Caco-2 (cell line): ENCODE results near the gene GSPT2. TPM values are rescaled to one million over a fixed set of nuclear protein-coding genes. Genes with fewer than 3 reads are reported as not detected.
A peak's percentile ranks its signal among the peaks of the same experiment; 100 is the strongest.
"Not testable (repeated sequence)": the region's sequence is repeated elsewhere in the genome, so short reads cannot be mapped to it uniquely, and the experiment has no call there.

Experiments
- Bru-seq: library from RNA; stranded (reverse); fragments of 400-500 nt; gene quantifications from one replicate; lab custom pipeline; 2021; lab: Mats Ljungman, UMichigan
- BruChase-seq, 2 experiments: library from RNA; stranded (reverse); fragments of 400-500 nt; gene quantifications; one replicate each; lab custom pipeline; 2021; lab: Mats Ljungman, UMichigan
- BruUV-seq: library from RNA; stranded (reverse); fragments of 400-500 nt; replicated peaks from 2 replicates; lab custom pipeline; 2021; lab: Mats Ljungman, UMichigan
- CTCF ChIA-PET: fragments of 300-600 bp; sonication (Branson Sonifier 250); formaldehyde crosslinking; loops from one replicate; lab custom pipeline; 2022; ENCODE audit warnings: antibody characterized with exemption; lab: Charles Lee
- POLR2A ChIA-PET: fragments of 300-600 bp; sonication (Branson Sonifier 250); formaldehyde crosslinking; loops from one replicate; lab custom pipeline; 2022; ENCODE audit warnings: antibody characterized with exemption; lab: Charles Lee
- DNase-seq, 2 experiments: peaks; one replicate each; pipeline versions ENCODE4 v3.0.0 to v3.0.0-alpha.2; 2020 to 2022
- H3K27me3 ChIP-seq: replicated peaks from 2 replicates; pipeline ENCODE4 v1.6.0; 2011; ENCODE audit warnings: low read length; ENCODE audit not compliant: control insufficient read depth, insufficient read depth
- H3K36me3 ChIP-seq: 2 replicates; pipeline ENCODE4 v1.5.1; 2011; ENCODE audit warnings: low read length; ENCODE audit not compliant: control insufficient read depth, insufficient read depth
- H3K4me1 ChIP-seq: fragments of 250-450 bp; sonication (Bioruptor Pico); 2 replicates; pipeline ENCODE4 v1.5.1; 2020; ENCODE audit warnings: mild to moderate bottlenecking
- H3K4me3 ChIP-seq: 2 replicates; pipeline ENCODE4 v1.5.1; 2011; ENCODE audit warnings: low read depth, mild to moderate bottlenecking, control low read depth, low read length
- H3K9me3 ChIP-seq: fragments of 250-450 bp; sonication (Bioruptor Pico); 2 replicates; pipeline ENCODE4 v1.5.1; 2020; ENCODE audit warnings: mild to moderate bottlenecking, moderate library complexity
- H3K27ac Mint-ChIP-seq: one replicate; pipeline ENCODE4 v1.8.0; 2022; ENCODE audit warnings: mixed read lengths; ENCODE audit not compliant: unreplicated experiment
- H3K27me3 Mint-ChIP-seq: one replicate; pipeline ENCODE4 v1.8.0; 2022; ENCODE audit warnings: mixed read lengths; ENCODE audit not compliant: insufficient read depth, unreplicated experiment
- H3K36me3 Mint-ChIP-seq: one replicate; pipeline ENCODE4 v1.8.0; 2022; ENCODE audit warnings: mild to moderate bottlenecking, mixed read lengths; ENCODE audit not compliant: insufficient read depth, unreplicated experiment
- H3K4me1 Mint-ChIP-seq: one replicate; pipeline ENCODE4 v1.8.0; 2022; ENCODE audit warnings: low read depth, mixed read lengths; ENCODE audit not compliant: unreplicated experiment
- H3K4me3 Mint-ChIP-seq: one replicate; pipeline ENCODE4 v1.8.0; 2022; ENCODE audit warnings: mild to moderate bottlenecking, moderate library complexity, mixed read lengths; ENCODE audit not compliant: unreplicated experiment
- H3K9me3 Mint-ChIP-seq: one replicate; pipeline ENCODE4 v1.8.0; 2022; ENCODE audit warnings: mixed read lengths; ENCODE audit not compliant: unreplicated experiment
- intact Hi-C: fragments of 100-400 bp; cut with micrococcal nuclease; formaldehyde crosslinking; loops from one replicate; pipeline ENCODE4 v1.10.0; 2022; ENCODE audit not compliant: unreplicated experiment
- long read RNA-seq: library from polyadenylated mRNA; stranded (forward); transcript quantifications from one replicate; pipeline ENCODE4 v2.0.0, GENCODE V29; 2022
- total RNA-seq: library from RNA; stranded (reverse); gene quantifications from 2 replicates; pipeline ENCODE4 v1.2.3, GENCODE V29; 2022
- TF ChIP-seq, protein P1 (sequence below), 2 experiments: fragments of 200-600 bp in 1 of 2; IDR thresholded peaks; 1 replicate in 1 of 2; 2 replicates in 1 of 2; pipeline versions ENCODE4 v1.5.1 to v1.8.0; 2011 to 2022; ENCODE audit warnings: antibody characterized with exemption in 1 of 2, control low read depth in 1 of 2, inconsistent platforms in 1 of 2, low read depth in 1 of 2, low read length in 1 of 2, mild to moderate bottlenecking in 1 of 2, moderate library complexity in 1 of 2; ENCODE audit not compliant: insufficient read depth in 1 of 2, severe bottlenecking in 1 of 2, unreplicated experiment in 1 of 2

Gene GSPT2
- total RNA-seq (7.3 TPM in 2 replicates), Bru-seq, nascent RNA (percentile 78 among the genes with signal in this experiment), BruChase-seq, experiment 1, labeled RNA remaining after a 2-hour chase (percentile 92 among the genes with signal in this experiment), BruChase-seq, experiment 2, labeled RNA remaining after a 6-hour chase (percentile 60 among the genes with signal in this experiment)
- long read RNA-seq, transcript GSPT2-201 (1 exons, 2,802 nt), result major isoform, 15 of 16 reads
- long read RNA-seq, partial matches to known transcripts, result 0 of 16 reads
- long read RNA-seq, other reads (novel, unspliced or antisense), result 1 of 16 reads

DNA sequence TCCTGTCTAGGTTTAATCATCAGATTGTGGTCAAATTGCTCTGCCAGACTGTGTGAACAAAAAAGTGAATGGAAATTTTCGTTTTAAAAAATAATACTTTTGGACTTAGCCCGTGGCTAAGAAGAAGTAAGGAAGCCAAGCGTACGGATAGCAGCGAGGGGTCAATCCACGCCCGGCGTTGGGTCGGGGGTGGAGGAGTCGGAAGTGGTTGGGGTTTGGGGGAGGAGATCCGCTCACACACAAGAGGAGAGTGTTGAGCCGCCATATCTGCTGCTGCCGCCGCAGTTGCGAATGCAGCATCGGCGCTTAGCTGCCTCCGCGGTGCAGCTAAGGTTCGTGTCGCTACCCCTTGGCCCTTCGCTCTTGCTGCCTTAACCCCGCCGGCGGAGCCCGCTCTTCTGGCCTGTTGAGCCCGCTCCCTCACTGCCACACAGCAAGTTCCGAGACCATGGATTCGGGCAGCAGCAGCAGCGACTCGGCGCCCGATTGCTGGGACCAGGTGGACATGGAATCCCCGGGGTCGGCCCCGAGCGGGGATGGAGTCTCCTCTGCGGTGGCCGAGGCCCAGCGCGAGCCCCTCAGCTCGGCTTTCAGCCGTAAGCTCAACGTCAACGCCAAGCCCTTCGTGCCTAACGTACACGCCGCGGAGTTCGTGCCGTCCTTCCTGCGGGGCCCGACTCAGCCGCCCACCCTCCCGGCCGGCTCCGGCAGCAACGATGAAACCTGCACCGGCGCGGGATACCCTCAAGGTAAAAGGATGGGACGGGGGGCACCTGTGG, at the start of gene GSPT2:
Gene GSPT2, plus strand, starts transcription at position 264 of the 779 bp plus-strand sequence. Its CDS starts 185 bp downstream, at position 449.
- ChIA-PET POLR2A (no interaction called here), CTCF (no interaction called here)
- H3K36me3 ChIP-seq, result no peaks in the 10 kb centered on the region
- Mint-ChIP-seq H3K27me3 (no peaks in the 10 kb centered on the region), H3K9me3 (no peaks in the 10 kb centered on the region), H3K27ac (peak within 1 kb of the TSS; percentile 52), H3K36me3 (no peaks in the 10 kb centered on the region), H3K4me3 (peak within 1 kb of the TSS; percentile 78), H3K4me1 (peaks cover 7% of the 10 kb centered on the region)
- DNase-seq, result peak; percentile 54 to 64
- TF ChIP-seq, protein P1, sequence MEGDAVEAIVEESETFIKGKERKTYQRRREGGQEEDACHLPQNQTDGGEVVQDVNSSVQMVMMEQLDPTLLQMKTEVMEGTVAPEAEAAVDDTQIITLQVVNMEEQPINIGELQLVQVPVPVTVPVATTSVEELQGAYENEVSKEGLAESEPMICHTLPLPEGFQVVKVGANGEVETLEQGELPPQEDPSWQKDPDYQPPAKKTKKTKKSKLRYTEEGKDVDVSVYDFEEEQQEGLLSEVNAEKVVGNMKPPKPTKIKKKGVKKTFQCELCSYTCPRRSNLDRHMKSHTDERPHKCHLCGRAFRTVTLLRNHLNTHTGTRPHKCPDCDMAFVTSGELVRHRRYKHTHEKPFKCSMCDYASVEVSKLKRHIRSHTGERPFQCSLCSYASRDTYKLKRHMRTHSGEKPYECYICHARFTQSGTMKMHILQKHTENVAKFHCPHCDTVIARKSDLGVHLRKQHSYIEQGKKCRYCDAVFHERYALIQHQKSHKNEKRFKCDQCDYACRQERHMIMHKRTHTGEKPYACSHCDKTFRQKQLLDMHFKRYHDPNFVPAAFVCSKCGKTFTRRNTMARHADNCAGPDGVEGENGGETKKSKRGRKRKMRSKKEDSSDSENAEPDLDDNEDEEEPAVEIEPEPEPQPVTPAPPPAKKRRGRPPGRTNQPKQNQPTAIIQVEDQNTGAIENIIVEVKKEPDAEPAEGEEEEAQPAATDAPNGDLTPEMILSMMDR (IDR thresholded peaks at IDR 0.05; ENCODE audit: insufficient read depth in 1 of 2, low read depth in 1 of 2, low read length in 1 of 2, severe bottlenecking in 1 of 2, unreplicated experiment in 1 of 2), result no peak
- H3K4me1 ChIP-seq, result no peaks in the 10 kb centered on the region
- intact Hi-C loops, result no loop called here
- BruUV-seq, result no TSS peak
- peak within 1 kb of the TSS; percentile 54 for H3K4me3 ChIP-seq
- H3K27me3 ChIP-seq, result no peaks in the 10 kb centered on the region
- no peaks in the 10 kb centered on the region for H3K9me3 ChIP-seq

DNA sequence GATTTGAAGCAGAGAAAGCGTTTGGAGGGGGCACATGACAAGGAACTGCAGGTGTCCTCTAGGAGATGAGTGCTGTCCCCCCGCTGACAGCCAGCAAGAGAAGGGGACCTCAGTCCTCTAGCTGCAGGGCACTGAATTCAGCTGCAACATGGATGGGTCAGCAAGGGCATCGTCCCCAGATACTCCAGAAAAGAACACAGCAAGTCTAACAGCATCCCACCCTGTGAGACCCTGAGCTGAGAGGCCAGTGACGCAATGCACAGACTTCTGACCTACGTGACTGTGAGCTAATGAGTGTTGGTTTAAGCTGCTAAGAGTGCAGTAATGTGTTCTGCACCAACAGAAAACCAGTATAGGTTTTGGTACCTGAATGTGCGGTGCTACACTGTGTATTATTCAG, 49.0 kb upstream of the GSPT2 start:
- Histone ChIP-seq H3K27me3 (no peaks in the 10 kb centered on the region), H3K4me1 (no peaks in the 10 kb centered on the region), H3K36me3 (no peaks in the 10 kb centered on the region), H3K9me3 (no peaks in the 10 kb centered on the region), H3K4me3 (no peak overlapping the region)
- ChIA-PET CTCF (no interaction called here), POLR2A (no interaction called here)
- Mint-ChIP-seq H3K27me3 (peaks cover 7% of the 10 kb centered on the region), H3K27ac (no peak overlapping the region), H3K4me1 (no peaks in the 10 kb centered on the region), H3K9me3 (no peaks in the 10 kb centered on the region), H3K36me3 (no peaks in the 10 kb centered on the region), H3K4me3 (no peak overlapping the region)
- BruUV-seq, result no TSS peak
- no peak for DNase-seq
- intact Hi-C loops, result no loop called here
- TF ChIP-seq, protein P1 (IDR thresholded peaks at IDR 0.05; ENCODE audit: insufficient read depth in 1 of 2, low read depth in 1 of 2, low read length in 1 of 2, severe bottlenecking in 1 of 2, unreplicated experiment in 1 of 2), result no peak

DNA sequence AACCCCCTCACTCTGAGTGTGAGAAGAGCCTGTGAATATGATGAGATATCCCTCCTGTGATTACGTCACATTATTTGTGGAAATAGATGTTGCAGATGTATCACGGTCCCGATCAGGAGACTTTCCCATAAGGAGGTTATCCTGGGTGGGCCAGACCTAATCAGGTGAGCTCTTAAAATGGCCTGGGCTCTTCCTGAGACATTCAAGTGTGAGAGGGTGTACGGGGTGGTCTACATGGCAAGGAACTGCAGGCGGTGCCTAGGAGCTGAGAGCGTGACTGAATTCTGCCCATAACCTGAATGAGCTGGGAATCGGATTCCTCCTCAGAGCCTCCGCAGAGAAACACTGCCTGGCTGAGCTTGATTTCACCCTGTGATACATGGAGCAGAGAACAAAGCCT, 45.8 kb upstream of the GSPT2 start:
- H3K4me3 ChIP-seq, result no peak overlapping the region
- BruUV-seq, result no TSS peak
- H3K27me3 ChIP-seq, result no peaks in the 10 kb centered on the region
- TF ChIP-seq, protein P1 (IDR thresholded peaks at IDR 0.05; ENCODE audit: insufficient read depth in 1 of 2, low read depth in 1 of 2, low read length in 1 of 2, severe bottlenecking in 1 of 2, unreplicated experiment in 1 of 2), result no peak
- no peaks in the 10 kb centered on the region for H3K4me1 Mint-ChIP-seq
- intact Hi-C loops, result no loop called here
- H3K9me3 ChIP-seq, result no peaks in the 10 kb centered on the region
- DNase-seq, result no peak
- ChIA-PET POLR2A (no interaction called here), CTCF (no interaction called here)
- H3K36me3 ChIP-seq, result no peaks in the 10 kb centered on the region
- H3K27ac Mint-ChIP-seq, result no peak overlapping the region
- H3K4me3 Mint-ChIP-seq, result no peak overlapping the region
- H3K27me3 Mint-ChIP-seq, result peaks cover 7% of the 10 kb centered on the region
- no peaks in the 10 kb centered on the region for H3K9me3 Mint-ChIP-seq
- no peaks in the 10 kb centered on the region for H3K36me3 Mint-ChIP-seq
- no peaks in the 10 kb centered on the region for H3K4me1 ChIP-seq

DNA sequence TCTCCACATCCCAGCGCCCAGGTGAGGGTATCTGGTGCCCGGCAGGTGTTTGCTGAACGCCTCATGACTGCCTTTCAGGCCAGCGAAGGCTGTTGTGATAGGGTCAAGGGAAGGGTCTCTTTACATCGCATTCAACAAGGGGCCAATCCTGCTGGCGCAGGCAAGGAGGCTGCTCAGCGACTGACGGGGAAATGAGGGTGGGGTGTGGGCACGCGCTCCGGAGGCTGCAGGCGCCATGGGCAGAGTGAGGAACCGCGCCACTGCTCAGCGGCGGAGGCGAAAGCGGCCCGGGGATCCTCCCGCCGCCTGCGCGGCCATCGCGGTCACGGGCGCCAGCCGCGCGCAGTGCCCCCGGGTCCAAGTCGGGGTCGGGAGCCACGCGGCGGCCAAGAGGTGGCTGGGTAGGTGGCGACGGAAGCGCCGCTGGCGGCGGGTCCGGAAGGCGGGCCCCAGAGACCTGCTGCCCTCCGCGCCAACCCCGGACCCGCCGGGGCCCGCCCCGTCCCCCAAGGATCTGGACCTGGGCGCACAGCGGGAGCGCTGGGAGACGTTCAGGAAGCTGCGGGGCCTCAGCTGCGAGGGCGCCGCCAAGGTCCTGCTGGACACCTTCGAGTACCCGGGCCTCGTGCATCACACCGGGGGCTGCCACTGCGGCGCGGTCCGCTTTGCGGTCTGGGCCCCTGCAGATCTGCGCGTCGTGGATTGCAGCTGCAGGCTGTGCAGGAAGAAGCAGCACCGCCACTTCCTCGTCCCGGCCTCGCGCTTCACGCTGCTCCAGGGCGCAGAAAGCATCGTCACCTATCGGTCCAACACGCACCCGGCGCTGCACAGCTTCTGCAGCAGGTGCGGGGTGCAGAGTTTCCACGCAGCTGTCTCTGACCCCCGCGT, 32.7 kb upstream of the GSPT2 start, which contains the start of gene CENPVL1:
Gene CENPVL1, plus strand, starts transcription at position 236 of the 888 bp plus-strand sequence. Its CDS starts 0 bp downstream, at position 236.
- H3K9me3 Mint-ChIP-seq, H3K27me3 ChIP-seq: not testable (repeated sequence)

More for the DNA sequence above, 32.7 kb upstream of the GSPT2 start, which contains the start of gene CENPVL1:
- BruUV-seq, H3K4me1 ChIP-seq, H3K27ac Mint-ChIP-seq, intact Hi-C loops, DNase-seq, POLR2A ChIA-PET, H3K36me3 ChIP-seq, H3K36me3 Mint-ChIP-seq, H3K9me3 ChIP-seq, H3K27me3 Mint-ChIP-seq, CTCF ChIA-PET, H3K4me1 Mint-ChIP-seq, H3K4me3 ChIP-seq, H3K4me3 Mint-ChIP-seq: not testable (repeated sequence)
